ENCODE data around the gene CWC22.
"Not testable (repeated sequence)": the region's sequence is repeated elsewhere in the genome, so short reads cannot be mapped to it uniquely, and the experiment has no call there.

The CWC22 gene

GRCh38 chr2:180006781-180007579 is at the start of gene CWC22:
TSS of gene CWC22 (minus strand) at chr2:180007297. CDS start at chr2:179993341, 13,956 bp downstream.
- DNase-seq (ENCODE audit: low spot score) = peak; percentile 84

DNA sequence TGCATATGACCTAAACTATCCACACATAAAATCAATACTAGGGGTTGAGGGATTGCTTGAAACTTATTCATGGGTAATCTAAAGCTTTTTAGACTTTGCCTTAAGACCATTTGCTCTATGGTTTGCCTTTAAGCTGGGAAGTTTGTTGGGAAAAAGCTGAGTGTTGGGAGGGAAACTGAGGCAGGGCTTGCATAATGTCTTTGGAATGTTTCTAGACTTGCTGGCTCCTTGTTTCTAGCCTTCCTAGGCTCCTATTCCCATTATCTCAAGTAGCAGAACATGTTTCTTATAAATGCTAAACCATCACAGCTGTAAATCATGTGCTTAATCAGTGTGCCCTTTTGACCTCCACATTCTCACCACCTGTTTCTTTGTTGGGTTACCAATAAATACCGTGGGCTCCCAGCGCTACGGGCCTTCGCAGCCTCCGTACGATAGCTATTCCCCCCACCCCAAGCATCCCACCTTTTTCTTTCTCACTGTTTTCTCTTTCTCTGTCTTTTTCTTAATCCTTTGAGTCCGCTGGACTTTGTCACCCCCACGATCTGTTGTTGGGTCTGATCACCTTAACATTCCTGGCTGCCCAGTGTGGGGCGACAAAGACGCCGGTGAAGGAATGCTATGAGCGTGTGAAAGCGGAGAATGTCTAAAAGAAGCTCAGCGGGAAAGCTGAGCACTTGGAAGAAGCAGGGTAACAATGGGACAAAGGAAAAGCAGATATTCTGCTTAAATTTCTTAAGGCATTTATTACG is 49.4 kb upstream of the CWC22 start:
- no peak for DNase-seq (ENCODE audit: low spot score)

GRCh38 chr2:180054576-180054975 is 47.5 kb upstream of the CWC22 start:
- not testable (repeated sequence) for DNase-seq (ENCODE audit: low spot score)

DNA sequence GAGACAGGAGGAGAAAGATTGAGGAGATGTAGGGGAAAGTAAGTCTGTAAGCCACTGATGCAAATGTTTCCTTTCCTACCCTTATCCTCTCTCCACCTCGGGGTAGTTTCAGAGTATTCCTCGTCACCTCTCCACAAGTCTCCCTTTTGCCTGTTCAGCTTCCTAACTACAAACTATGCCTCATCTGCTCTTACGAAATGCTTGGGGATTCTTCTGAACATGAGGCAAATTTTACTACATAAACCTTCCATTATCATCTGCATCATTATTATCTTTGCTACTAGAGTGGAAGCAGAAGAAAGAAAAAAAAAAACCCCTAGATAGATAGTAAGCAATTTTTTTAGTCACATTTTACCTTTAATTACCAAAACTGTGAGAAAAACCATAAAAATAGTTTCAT is 43.1 kb upstream of the CWC22 start:
- peak; percentile 11 for DNase-seq (ENCODE audit: low spot score)

- no peak for DNase-seq (ENCODE audit: low spot score)
These were observed 41.2 kb upstream of the CWC22 start for GRCh38 chr2:180048251-180048650.

DNA sequence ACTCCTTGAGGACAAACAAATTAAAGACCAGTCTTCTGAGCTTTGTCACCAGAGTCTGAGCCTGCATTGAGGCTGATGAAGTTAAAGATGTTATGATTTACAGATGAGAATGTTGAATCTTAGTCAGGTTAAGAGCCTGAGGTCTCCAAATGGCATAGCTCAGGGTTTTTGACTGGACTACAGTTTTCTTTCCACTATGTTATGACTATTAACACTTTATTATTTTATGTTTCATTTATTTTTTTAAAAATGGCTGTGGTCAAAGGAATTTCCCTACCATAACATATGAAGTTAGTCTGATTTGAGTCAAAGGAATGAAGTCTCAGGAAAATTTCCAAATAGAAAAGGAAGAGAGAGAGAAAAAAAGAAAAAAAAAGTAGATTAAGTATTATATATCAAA is 39.7 kb upstream of the CWC22 start:
- no peak for DNase-seq (ENCODE audit: low spot score)

GRCh38 chr2:180046202-180046601 is 39.1 kb upstream of the CWC22 start:
- no peak for DNase-seq (ENCODE audit: low spot score)

DNA sequence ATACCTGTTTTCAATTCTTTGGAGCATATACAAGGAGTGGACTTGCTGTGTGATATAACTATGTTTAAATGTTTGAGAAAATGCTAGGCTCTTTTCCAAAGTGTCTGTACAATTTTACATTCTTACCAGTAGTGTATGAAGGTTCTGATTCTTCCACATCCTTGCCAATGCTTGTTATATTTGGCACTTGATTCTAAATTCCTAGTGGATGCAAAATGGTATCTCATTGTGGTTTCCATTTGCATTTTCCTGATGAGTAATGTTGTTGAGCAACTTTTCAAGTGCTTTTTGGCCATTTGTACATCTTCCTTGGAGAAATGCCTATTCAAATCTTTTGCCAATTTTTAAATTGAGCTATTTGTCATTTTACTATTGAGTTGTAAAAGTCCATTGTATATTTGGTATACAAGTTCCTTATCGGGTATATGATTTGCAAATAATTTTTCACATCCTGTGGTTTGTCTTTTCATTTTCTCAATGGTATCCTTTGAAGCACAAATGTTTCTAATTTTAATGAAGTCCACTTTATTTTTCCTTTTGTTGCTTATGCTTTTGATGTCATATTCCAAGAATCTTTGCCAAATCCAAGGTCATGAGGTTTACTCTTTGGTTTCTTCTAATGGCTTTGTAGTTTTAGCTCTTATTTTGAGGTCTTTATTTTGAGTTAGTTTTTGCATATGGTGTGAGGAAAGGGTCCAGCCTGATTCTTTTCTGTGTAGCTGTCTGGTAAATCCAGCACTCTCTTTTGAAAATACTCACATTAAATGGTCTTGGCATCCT is 33.2 kb upstream of the CWC22 start:
- peak; percentile 32 for DNase-seq (ENCODE audit: low spot score)

- DNase-seq (ENCODE audit: low spot score) = no peak
These were observed 31.9 kb upstream of the CWC22 start for GRCh38 chr2:180038997-180039396.

- no peak for DNase-seq (ENCODE audit: low spot score)
These were observed 27.1 kb upstream of the CWC22 start for GRCh38 chr2:180033993-180034894.

DNA sequence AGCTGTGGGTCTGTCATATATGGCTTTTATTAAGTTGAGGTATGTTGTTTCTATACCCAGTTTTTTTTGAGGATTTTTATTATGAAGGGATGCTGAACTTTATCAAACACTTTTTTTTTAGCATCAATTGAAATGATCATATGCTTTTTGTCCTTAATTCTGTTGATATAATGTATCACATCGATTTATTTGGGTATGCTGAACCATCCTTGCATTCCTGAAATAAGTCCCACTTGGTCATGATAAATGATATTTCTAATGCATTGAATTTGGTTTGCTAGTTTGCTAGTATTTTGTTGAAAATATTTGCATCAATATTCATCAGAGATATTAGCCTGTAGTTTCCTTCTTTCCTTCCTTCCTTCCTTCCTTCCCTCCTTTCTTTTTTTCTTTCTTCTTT is 22.5 kb upstream of the CWC22 start:
- no peak for DNase-seq (ENCODE audit: low spot score)

DNA sequence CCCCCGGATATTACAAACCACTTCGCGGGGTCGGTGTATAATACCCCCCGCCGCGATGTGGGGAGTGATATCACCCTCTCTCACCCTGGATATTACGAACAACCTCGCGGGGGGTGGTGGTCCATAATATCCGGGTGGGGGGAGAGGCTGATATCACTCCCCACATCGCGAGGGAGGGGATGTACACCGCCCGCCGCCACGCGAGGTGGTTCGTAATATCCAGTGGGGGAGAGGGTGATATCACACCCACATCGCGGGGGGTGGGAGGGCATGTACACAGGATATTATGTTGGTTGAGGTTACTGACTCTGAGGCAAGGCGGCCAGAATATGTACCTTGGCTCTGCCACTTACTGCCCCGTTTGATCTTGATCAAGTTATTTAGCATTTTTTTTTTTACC is 14.8 kb upstream of the CWC22 start:
- no peak for DNase-seq (ENCODE audit: low spot score)

DNA sequence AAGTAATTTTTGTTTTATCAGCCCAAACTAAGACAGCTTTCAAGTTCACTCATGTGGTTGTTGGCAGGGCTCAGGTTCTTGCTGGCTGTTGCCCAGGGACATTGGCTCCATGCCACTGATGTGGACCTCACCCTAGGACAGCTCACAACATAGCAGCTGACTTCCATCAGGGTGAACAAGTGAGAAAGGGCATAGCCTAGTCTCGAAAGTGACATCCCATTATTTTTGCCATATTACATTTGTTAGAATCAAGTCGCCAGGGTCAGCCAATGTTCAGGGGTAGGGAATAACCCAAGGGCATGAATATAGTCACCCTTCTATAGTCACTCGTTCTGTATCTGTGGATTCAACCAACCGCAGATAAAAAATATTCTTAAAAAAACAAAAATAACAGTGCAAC is 10.7 kb upstream of the CWC22 start:
- DNase-seq (ENCODE audit: low spot score) = peak; percentile 17

DNA sequence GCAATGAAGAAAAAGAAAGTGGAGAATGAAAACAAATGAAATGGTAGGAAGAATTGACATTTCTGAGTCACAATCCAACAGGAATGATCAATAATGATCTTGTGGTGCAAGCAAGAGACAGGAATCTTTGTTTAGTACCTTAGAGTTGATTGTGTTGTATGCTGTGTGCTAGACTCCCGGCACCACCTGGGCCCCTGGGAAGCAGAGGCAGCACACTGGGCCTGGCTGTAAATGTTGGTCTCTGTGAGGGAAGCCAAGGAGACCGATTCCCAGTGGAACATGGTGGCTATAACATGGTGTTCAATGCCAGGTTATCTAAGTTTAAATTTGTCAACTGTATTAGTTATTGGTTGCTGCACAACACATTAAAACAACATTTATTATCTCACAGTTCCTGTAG is 9.8 kb upstream of the CWC22 start:
- DNase-seq (ENCODE audit: low spot score) = no peak

DNA sequence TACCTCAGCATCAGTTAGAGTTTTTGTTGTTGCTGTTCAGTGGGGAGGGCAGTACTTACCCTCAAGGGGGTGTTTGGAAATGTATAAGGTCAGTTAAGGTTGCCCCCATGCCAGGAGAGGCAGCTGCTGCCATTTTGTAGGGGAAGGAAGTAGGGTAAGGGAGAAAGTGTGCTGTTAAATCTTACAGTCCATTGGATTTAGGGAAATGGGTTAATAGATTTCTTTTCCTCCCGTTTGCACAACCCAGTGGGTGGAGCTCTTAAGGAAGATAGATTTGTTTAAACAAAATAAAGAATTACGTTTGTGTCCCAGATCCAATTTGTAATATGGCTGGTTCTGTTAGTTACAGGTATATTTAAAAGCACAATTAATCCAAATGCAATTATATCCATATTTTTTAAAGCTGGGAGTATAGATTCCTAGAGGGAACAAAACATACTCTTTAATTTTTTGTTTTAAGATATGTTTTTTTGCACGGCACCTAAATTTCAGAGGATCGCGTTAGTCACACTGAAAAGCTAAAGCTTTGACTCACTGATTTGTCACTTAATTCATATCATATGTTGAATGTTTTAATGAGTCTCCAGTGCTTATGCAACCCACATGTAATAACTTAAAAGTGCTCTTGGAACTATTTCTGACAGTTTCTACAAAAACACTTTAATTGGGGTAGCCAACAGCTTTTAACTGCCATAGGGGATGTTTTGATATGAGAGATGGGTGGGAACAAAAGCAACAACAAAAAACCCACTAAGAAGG is 9.0 kb upstream of the CWC22 start:
- peak; percentile 73 for DNase-seq (ENCODE audit: low spot score)

DNA sequence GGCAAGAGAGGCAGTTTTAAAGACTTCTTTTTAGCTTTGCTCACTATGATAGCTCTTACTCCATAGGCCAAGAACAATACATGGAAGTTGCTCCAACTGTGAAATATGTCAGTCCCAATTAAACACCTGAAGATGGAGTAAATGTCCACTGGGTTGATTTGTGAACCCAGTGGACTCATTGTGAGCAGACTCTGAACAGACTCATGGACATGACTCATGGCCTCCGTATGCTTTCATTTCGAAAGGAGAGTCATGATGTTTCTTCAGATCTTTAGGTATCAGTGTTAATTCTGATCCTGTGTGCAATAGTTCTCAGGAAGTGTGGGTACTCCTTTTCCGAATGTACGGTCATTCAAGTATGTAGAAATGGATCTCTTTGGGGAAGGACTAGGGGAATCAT is 5.4 kb upstream of the CWC22 start:
- peak; percentile 56 for DNase-seq (ENCODE audit: low spot score)

- DNase-seq (ENCODE audit: low spot score) = no peak
These were observed 3.6 kb upstream of the CWC22 start for GRCh38 chr2:180010701-180011100.

- DNase-seq (ENCODE audit: low spot score) = no peak
These were observed 866 bp downstream of the CWC22 start for GRCh38 chr2:180006231-180006630.

GRCh38 chr2:180005465-180005864 is 1.6 kb downstream of the CWC22 start:
- not testable (repeated sequence) for DNase-seq (ENCODE audit: low spot score)

DNA sequence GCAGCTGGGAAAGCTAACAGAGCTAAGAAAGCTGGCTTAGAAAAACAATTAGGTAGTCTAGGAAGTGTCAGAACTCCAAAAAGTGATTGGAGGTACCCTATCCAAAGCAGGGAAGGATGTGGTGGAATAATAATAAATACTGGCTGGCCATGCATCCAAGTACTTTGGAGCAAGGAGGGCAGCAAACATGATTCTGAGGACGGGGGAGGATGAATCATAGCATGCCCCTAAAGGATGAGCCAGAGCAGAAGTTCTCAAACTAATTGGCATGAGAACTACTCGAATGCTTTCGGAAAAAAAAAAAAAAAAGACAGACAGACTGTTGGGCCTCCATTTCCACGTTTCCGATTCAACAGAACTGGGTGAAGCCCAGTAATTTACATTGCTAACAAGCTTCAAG is 2.4 kb downstream of the CWC22 start:
- DNase-seq (ENCODE audit: low spot score) = no peak

DNA sequence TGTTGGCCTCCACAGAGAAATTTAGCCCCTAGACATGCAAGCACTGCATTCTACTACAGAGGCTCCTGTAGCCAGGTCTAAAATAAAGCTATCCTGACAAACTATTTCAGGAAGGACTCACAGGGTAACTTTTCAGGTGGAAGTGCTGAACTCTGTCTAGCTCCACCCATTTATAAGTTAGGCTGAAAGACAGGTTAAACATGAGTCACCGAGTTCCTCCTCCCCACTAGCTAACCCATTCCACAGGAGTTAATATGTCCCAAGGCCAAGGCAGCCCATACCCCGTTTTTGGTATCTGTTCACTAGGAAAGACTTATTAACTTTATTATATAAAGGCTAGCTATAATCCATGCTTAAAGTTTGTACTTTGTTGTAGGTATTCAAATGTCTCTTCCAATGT is 3.5 kb downstream of the CWC22 start:
- no peak for DNase-seq (ENCODE audit: low spot score)
